ENCODE results near the gene GNB5. TPM values are rescaled to one million over a fixed set of nuclear protein-coding genes. Genes with fewer than 3 reads are reported as not detected.

GNB5 gene
- total and polyA plus RNA-seq, 2 donors: 16.1 to 20.5 TPM

Other genes starting within 250 kb of the GNB5 start
- 26.8 TPM for gene LEO1, start 219.6 kb downstream of the GNB5 start, total RNA-seq
- gene LEO1, start 219.6 kb downstream of the GNB5 start, polyA plus RNA-seq: 12.5 TPM
- 20.1 TPM for gene MAPK6, start 172.2 kb downstream of the GNB5 start, total RNA-seq
- 16.4 TPM for gene MAPK6, start 172.2 kb downstream of the GNB5 start, polyA plus RNA-seq
- 0.38 TPM for gene BCL2L10, start 78.6 kb downstream of the GNB5 start, total RNA-seq
- gene BCL2L10, start 78.6 kb downstream of the GNB5 start, polyA plus RNA-seq: 1.9 TPM
- gene MYO5C, start 104.4 kb upstream of the GNB5 start, total RNA-seq: 3.2 TPM
- 3.0 TPM for gene MYO5C, start 104.4 kb upstream of the GNB5 start, polyA plus RNA-seq

All from thymus (tissue), 2 donors.